Stimulated activated naive CD8-positive, alpha-beta T cell treated with anti-CD3 and anti-CD28 coated beads, Interleukin-15, Interleukin-2, amounts not matched to agents 100 U/mL and 50 U/mL, for 24 hours (primary cell): ENCODE measurements around the gene DSN1.

Experiments used
- ATAC-seq: fragments of 150-1000 bp; cut with Tn5 transposase; one replicate; pipeline ENCODE4 v1.10.0; 2021
- DNase-seq: peaks from one replicate; pipeline ENCODE4 v3.0.0; 2021

DSN1 gene

GRCh38 chr20:36754656-36755222, 18.8 kb downstream of the DSN1 start:
- peak; percentile 46 for ATAC-seq
- DNase-seq = peak; percentile 38

- DNase-seq (no peak), ATAC-seq (no peak)
These were observed 21.0 kb downstream of the DSN1 start for GRCh38 chr20:36752582-36752981.

GRCh38 chr20:36745927-36746659, 27.5 kb downstream of the DSN1 start, which contains the start of gene NDRG3:
TSS of gene NDRG3 (minus strand) at chr20:36746090. CDS start at chr20:36721735, 24,355 bp downstream.
- peak; percentile 92 for DNase-seq
- peak; percentile 97 for ATAC-seq

- DNase-seq (peak; percentile 59), ATAC-seq (peak; percentile 45)
These were observed 28.2 kb downstream of the DSN1 start for GRCh38 chr20:36745234-36745926.

GRCh38 chr20:36744764-36745191, 28.8 kb downstream of the DSN1 start:
- ATAC-seq (no peak), DNase-seq (no peak)

- ATAC-seq (no peak), DNase-seq (no peak)
These were observed 29.3 kb downstream of the DSN1 start for GRCh38 chr20:36744243-36744642.

- no peak for DNase-seq
- no peak for ATAC-seq
These were observed 31.0 kb downstream of the DSN1 start for GRCh38 chr20:36742558-36742957.

- no peak for ATAC-seq
These were observed 32.5 kb downstream of the DSN1 start for GRCh38 chr20:36741072-36741471.

GRCh38 chr20:36737183-36737499, 36.4 kb downstream of the DSN1 start:
- ATAC-seq = no peak
- no peak for DNase-seq

More at GRCh38 chr20:36741072-36741471, 32.5 kb downstream of the DSN1 start:
- DNase-seq = no peak

- DNase-seq (no peak), ATAC-seq (no peak)
These were observed 36.9 kb downstream of the DSN1 start for GRCh38 chr20:36736451-36737182.

- ATAC-seq = no peak
- no peak for DNase-seq
These were observed 41.1 kb downstream of the DSN1 start for GRCh38 chr20:36732456-36732855.

- DNase-seq = no peak
- peak; percentile 81 for ATAC-seq
These were observed 44.6 kb downstream of the DSN1 start for GRCh38 chr20:36728986-36729385.

GRCh38 chr20:36726168-36726567, 47.4 kb downstream of the DSN1 start:
- ATAC-seq (no peak), DNase-seq (no peak)

GRCh38 chr20:36720510-36720909, 53.1 kb downstream of the DSN1 start:
- peak; percentile 14 for DNase-seq
- ATAC-seq = peak; percentile 90

- no peak for DNase-seq
- no peak for ATAC-seq
These were observed 55.9 kb downstream of the DSN1 start for GRCh38 chr20:36717657-36718056.

- ATAC-seq (no peak), DNase-seq (no peak)
These were observed 56.5 kb downstream of the DSN1 start for GRCh38 chr20:36717021-36717420.

- ATAC-seq = no peak
- DNase-seq = no peak
These were observed 60.8 kb downstream of the DSN1 start for GRCh38 chr20:36712775-36713174.

GRCh38 chr20:36709126-36709525, 64.4 kb downstream of the DSN1 start:
- ATAC-seq = no peak
- DNase-seq = no peak

GRCh38 chr20:36703530-36703929, 70.0 kb downstream of the DSN1 start:
- ATAC-seq (no peak), DNase-seq (no peak)
